Stimulated activated CD4-positive, alpha-beta T cell treated with anti-CD3 and anti-CD28 coated beads, TNF-alpha, amount 100 ng/mL, for 1 hour (primary cell): ENCODE results near the gene PUS1.
"Not testable (repeated sequence)": the region's sequence is repeated elsewhere in the genome, so short reads cannot be mapped to it uniquely, and the experiment has no call there.

Source experiments
- DNase-seq, 3 donors: peaks; one replicate each; pipeline ENCODE4 v3.0.0-alpha.2; 2020; ENCODE audit warnings: low read depth in 3 of 3, low spot score in 1 of 3

PUS1 gene

GRCh38 chr12:131928711-131929580 is at the start of gene PUS1:
PUS1 (plus strand) TSS chr12:131929276; CDS start chr12:131929723, 447 bp downstream.
- peak; percentile 87 to 89 (median 89) for DNase-seq

- no peak for DNase-seq
These were observed 46.1 kb upstream of the PUS1 start for GRCh38 chr12:131882804-131883520.

- DNase-seq, result no peak
These were observed 45.6 kb upstream of the PUS1 start for GRCh38 chr12:131883521-131883900.

GRCh38 chr12:131885076-131885475 is 44.0 kb upstream of the PUS1 start:
- not testable (repeated sequence) for DNase-seq

GRCh38 chr12:131885543-131886057 is 43.5 kb upstream of the PUS1 start:
- no peak for DNase-seq

- DNase-seq, result not testable (repeated sequence)
These were observed 37.4 kb upstream of the PUS1 start for GRCh38 chr12:131891722-131892121.

GRCh38 chr12:131892711-131893604 is 36.1 kb upstream of the PUS1 start:
- no peak for DNase-seq

- no peak for DNase-seq
These were observed 35.3 kb upstream of the PUS1 start for GRCh38 chr12:131893605-131894312.

- peak; percentile 81 to 94 (median 90) for DNase-seq
These were observed 34.7 kb upstream of the PUS1 start, which contains the start of gene ULK1 for GRCh38 chr12:131894313-131894860. ULK1 (plus strand) TSS chr12:131894622; CDS start chr12:131895002, 380 bp downstream.

- no peak for DNase-seq
These were observed 34.0 kb upstream of the PUS1 start for GRCh38 chr12:131894981-131895639.

GRCh38 chr12:131895640-131896079 is 33.4 kb upstream of the PUS1 start:
- DNase-seq, result no peak

- peak in 1 of 3 donors; percentile 57 for DNase-seq
These were observed 32.8 kb upstream of the PUS1 start for GRCh38 chr12:131896080-131896810.

GRCh38 chr12:131896811-131897270 is 32.2 kb upstream of the PUS1 start:
- DNase-seq, result no peak

GRCh38 chr12:131897276-131897675 is 31.8 kb upstream of the PUS1 start:
- no peak for DNase-seq

- DNase-seq, result no peak
These were observed 31.2 kb upstream of the PUS1 start for GRCh38 chr12:131897875-131898274.

GRCh38 chr12:131900397-131900796 is 28.7 kb upstream of the PUS1 start:
- no peak for DNase-seq

- DNase-seq, result no peak
These were observed 27.4 kb upstream of the PUS1 start for GRCh38 chr12:131901431-131902331.
